Adrenal gland (tissue), 5 donors: Measurements from ENCODE around the gene TBATA.

Experiments used
- POLR2A ChIP-seq, 2 donors: fragments of 450-650 bp; IDR thresholded peaks; one replicate each; pipeline ENCODE4 v1.6.1; 2017; ENCODE audit warnings: antibody characterized with exemption in 2 of 2, mild to moderate bottlenecking in 2 of 2, moderate library complexity in 1 of 2
- TF ChIP-seq, protein P1 (sequence below), 6 experiments: fragments of 450-650 bp in 4 of 6; fragments of 200-600 bp in 2 of 6; sonication (generic) in 1 of 6; IDR thresholded peaks; 1 replicate in 5 of 6; 2 replicates in 1 of 6; pipeline versions ENCODE4 v1.5.1 to v1.8.0; 2016 to 2021; ENCODE audit warnings: antibody characterized with exemption in 6 of 6, mild to moderate bottlenecking in 2 of 6, moderate library complexity in 1 of 6
- donor health status: DM: no; HTN: no; CAD: no.

DNA sequence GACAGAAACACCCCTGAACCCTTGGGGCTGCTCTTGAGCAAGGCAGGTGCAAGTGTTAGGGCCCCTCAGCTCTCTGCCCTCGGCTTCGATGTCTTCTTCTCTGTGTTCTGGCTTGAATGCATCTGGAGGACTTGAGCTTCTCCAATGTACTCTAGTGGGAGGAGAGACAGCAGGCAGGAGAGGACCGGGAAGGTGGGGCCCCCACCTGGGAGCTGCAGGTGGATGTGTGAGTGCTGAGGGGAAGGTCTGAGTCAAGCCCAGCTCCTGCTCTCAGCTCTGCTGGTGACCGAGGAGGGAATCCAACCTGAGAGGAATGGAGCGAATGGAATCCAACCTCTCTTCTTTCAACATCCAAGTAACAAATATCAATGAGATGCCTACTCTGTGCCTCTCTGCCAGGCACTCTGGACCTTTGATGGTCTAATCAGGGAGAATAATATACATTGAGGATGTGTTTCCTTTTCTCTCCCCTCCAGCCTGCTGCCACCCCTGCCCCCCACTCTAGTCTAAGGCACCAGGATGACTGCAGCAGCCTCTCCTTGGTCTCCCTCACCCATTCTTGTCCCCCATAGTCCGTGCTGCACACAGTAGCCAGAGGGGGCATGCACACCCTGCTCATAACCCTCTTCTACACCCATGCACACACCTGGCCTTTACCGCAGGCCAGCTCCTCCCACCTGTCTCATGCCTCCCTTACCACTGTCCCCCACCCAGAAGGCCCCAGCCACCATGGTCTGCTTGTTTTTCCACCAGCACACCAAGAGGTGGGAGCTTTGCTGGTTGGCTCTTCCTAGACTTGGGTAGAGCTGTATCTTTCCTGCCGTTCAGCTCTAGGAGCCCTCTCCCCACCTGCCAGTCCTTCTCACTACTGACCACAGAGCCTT, 13.6 kb downstream of the TBATA start:
- TF ChIP-seq, protein P1, sequence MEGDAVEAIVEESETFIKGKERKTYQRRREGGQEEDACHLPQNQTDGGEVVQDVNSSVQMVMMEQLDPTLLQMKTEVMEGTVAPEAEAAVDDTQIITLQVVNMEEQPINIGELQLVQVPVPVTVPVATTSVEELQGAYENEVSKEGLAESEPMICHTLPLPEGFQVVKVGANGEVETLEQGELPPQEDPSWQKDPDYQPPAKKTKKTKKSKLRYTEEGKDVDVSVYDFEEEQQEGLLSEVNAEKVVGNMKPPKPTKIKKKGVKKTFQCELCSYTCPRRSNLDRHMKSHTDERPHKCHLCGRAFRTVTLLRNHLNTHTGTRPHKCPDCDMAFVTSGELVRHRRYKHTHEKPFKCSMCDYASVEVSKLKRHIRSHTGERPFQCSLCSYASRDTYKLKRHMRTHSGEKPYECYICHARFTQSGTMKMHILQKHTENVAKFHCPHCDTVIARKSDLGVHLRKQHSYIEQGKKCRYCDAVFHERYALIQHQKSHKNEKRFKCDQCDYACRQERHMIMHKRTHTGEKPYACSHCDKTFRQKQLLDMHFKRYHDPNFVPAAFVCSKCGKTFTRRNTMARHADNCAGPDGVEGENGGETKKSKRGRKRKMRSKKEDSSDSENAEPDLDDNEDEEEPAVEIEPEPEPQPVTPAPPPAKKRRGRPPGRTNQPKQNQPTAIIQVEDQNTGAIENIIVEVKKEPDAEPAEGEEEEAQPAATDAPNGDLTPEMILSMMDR (IDR thresholded peaks at IDR 0.05): no peak
- TF ChIP-seq POLR2A (IDR thresholded peaks at IDR 0.05): no peak
